HepG2 (cell line): Measurements from ENCODE around the gene ZNF653. TPM values are rescaled to one million over a fixed set of nuclear protein-coding genes. Genes with fewer than 3 reads are reported as not detected.

ENCODE experiments used
- BRCA1 ChIP-seq: sonication (generic); formaldehyde crosslinking; IDR thresholded peaks from 2 replicates; pipeline ENCODE4 v1.4.0; 2020; ENCODE audit warnings: missing genetic modification reagents
- CTCF ChIP-seq: sonication (generic); formaldehyde crosslinking; IDR thresholded peaks from 2 replicates; pipeline ENCODE4 v1.5.0; 2020; ENCODE audit warnings: mild to moderate bottlenecking, missing genetic modification reagents, moderate library complexity
- FLYWCH1 ChIP-seq: sonication (generic); formaldehyde crosslinking; IDR thresholded peaks from 2 replicates; pipeline ENCODE4 v1.8.1; 2023; ENCODE audit warnings: mild to moderate bottlenecking, missing genetic modification reagents
- JUNB ChIP-seq: sonication (generic); formaldehyde crosslinking; IDR thresholded peaks from 2 replicates; pipeline ENCODE4 v1.8.0; 2022; ENCODE audit warnings: missing genetic modification reagents, mild to moderate bottlenecking, borderline replicate concordance
- KDM5B ChIP-seq: sonication (generic); formaldehyde crosslinking; IDR thresholded peaks from 2 replicates; pipeline ENCODE4 v1.4.0; 2020; ENCODE audit warnings: missing genetic modification reagents, mild to moderate bottlenecking, borderline replicate concordance
- KMT2A ChIP-seq: sonication (generic); formaldehyde crosslinking; IDR thresholded peaks from 2 replicates; pipeline ENCODE4 v1.4.0; 2020; ENCODE audit warnings: missing genetic modification reagents
- PAWR ChIP-seq: sonication (generic); formaldehyde crosslinking; IDR thresholded peaks from 2 replicates; pipeline ENCODE4 v1.4.0; 2020; ENCODE audit warnings: missing genetic modification reagents, mild to moderate bottlenecking, borderline replicate concordance
- RBM22 ChIP-seq: fragments of 200-400 bp; formaldehyde crosslinking; optimal IDR thresholded peaks from 2 replicates; pipeline ENCODE3; 2017; ENCODE audit warnings: mild to moderate bottlenecking, low read length, moderate library complexity
- RNF2 ChIP-seq: fragments of 450-650 bp; conservative IDR thresholded peaks from 2 replicates; pipeline ENCODE4 v1.6.1; 2016; ENCODE audit warnings: low read depth
- SMYD3 ChIP-seq: sonication (generic); formaldehyde crosslinking; IDR thresholded peaks from 2 replicates; pipeline ENCODE4 v1.8.1; 2023; ENCODE audit warnings: mild to moderate bottlenecking, missing genetic modification reagents
- SP140L ChIP-seq: sonication (generic); formaldehyde crosslinking; IDR thresholded peaks from 2 replicates; pipeline ENCODE4 v1.4.0; 2020; ENCODE audit warnings: missing genetic modification reagents, borderline replicate concordance
- SSRP1 ChIP-seq: IDR thresholded peaks from 2 replicates; pipeline ENCODE4 v1.6.1; 2016; ENCODE audit warnings: control low read depth
- WIZ ChIP-seq: sonication (generic); formaldehyde crosslinking; IDR thresholded peaks from 2 replicates; pipeline ENCODE4 v1.5.1; 2020; ENCODE audit warnings: mild to moderate bottlenecking, missing genetic modification reagents
- ZBTB8A ChIP-seq: sonication (generic); formaldehyde crosslinking; IDR thresholded peaks from 2 replicates; pipeline ENCODE4 v1.4.0; 2020; ENCODE audit warnings: mild to moderate bottlenecking, low read depth, missing genetic modification reagents, borderline replicate concordance
- ZFP36L2 ChIP-seq: sonication (generic); formaldehyde crosslinking; IDR thresholded peaks from 2 replicates; pipeline ENCODE4 v1.4.0; 2020; ENCODE audit warnings: missing genetic modification reagents
- ZFP41 ChIP-seq: sonication (generic); formaldehyde crosslinking; IDR thresholded peaks from 2 replicates; pipeline ENCODE4 v1.4.0; 2020; ENCODE audit warnings: mild to moderate bottlenecking, missing genetic modification reagents, borderline replicate concordance
- ZMYM3 ChIP-seq: sonication (generic); formaldehyde crosslinking; IDR thresholded peaks from 2 replicates; pipeline ENCODE4 v1.5.1; 2020; ENCODE audit warnings: mild to moderate bottlenecking, missing genetic modification reagents
- ZNF160 ChIP-seq: sonication (generic); formaldehyde crosslinking; IDR thresholded peaks from 2 replicates; pipeline ENCODE4 v1.8.0; 2022; ENCODE audit warnings: mild to moderate bottlenecking, inconsistent platforms, missing genetic modification reagents
- ZNF224 ChIP-seq: sonication (generic); formaldehyde crosslinking; IDR thresholded peaks from 2 replicates; pipeline ENCODE4 v1.5.0; 2020; ENCODE audit warnings: mild to moderate bottlenecking, missing genetic modification reagents
- ZNF235 ChIP-seq: sonication (generic); formaldehyde crosslinking; IDR thresholded peaks from 2 replicates; pipeline ENCODE4 v1.8.1; 2023; ENCODE audit warnings: mild to moderate bottlenecking, missing genetic modification reagents, borderline replicate concordance
- ZNF253 ChIP-seq: sonication (generic); formaldehyde crosslinking; IDR thresholded peaks from 2 replicates; pipeline ENCODE4 v1.8.0; 2022; ENCODE audit warnings: mild to moderate bottlenecking, missing genetic modification reagents, borderline replicate concordance
- ZNF292 ChIP-seq: sonication (generic); formaldehyde crosslinking; IDR thresholded peaks from 2 replicates; pipeline ENCODE4 v1.8.1; 2022; ENCODE audit warnings: mild to moderate bottlenecking, low read depth, missing genetic modification reagents, borderline replicate concordance
- polyA plus RNA-seq, 8 experiments: library from polyadenylated mRNA; depleted of rRNA in 3 of 8; stranded (reverse) in 7 of 8; unstranded in 1 of 8; fragments of >200 nt; fragmentation: Illumina TruSeq in 4 of 8; extraction: Trizol in 4 of 8; gene quantifications; 2 replicates each; pipeline versions ENCODE4 v1.2.1 to v1.2.3, GENCODE V29; 2011 to 2016; ENCODE audit warnings: low read depth in 4 of 8, missing spikeins in 1 of 8, mixed read lengths in 1 of 8; ENCODE audit not compliant: insufficient read depth in 1 of 8
- total RNA-seq, 5 experiments: library from RNA; depleted of rRNA; stranded (reverse); fragments of >200 nt; fragmentation: Illumina TruSeq; extraction: Trizol; gene quantifications; 2 replicates each; pipeline ENCODE4 v1.2.3, GENCODE V29; 2016; ENCODE audit warnings: low read depth in 1 of 5
- TF ChIP-seq, protein P1 (sequence below): sonication (generic); formaldehyde crosslinking; IDR thresholded peaks from 2 replicates; pipeline ENCODE4 v1.4.0; 2020; ENCODE audit warnings: missing genetic modification reagents
- TF ChIP-seq, protein P2 (sequence below): sonication (generic); formaldehyde crosslinking; IDR thresholded peaks from 2 replicates; pipeline ENCODE4 v1.4.0; 2020; ENCODE audit warnings: mild to moderate bottlenecking, low read depth, missing genetic modification reagents
- TF ChIP-seq, protein P3 (sequence below): sonication (generic); formaldehyde crosslinking; IDR thresholded peaks from 2 replicates; pipeline ENCODE4 v1.5.0; 2020; ENCODE audit warnings: missing genetic modification reagents, mild to moderate bottlenecking, borderline replicate concordance

The ZNF653 gene
- total and polyA plus RNA-seq, 2 of the 13 experiments (the other 11 are each of a cell fraction or from before 2014, with no cell fraction given) = 4.7 to 7.1 TPM

DNA sequence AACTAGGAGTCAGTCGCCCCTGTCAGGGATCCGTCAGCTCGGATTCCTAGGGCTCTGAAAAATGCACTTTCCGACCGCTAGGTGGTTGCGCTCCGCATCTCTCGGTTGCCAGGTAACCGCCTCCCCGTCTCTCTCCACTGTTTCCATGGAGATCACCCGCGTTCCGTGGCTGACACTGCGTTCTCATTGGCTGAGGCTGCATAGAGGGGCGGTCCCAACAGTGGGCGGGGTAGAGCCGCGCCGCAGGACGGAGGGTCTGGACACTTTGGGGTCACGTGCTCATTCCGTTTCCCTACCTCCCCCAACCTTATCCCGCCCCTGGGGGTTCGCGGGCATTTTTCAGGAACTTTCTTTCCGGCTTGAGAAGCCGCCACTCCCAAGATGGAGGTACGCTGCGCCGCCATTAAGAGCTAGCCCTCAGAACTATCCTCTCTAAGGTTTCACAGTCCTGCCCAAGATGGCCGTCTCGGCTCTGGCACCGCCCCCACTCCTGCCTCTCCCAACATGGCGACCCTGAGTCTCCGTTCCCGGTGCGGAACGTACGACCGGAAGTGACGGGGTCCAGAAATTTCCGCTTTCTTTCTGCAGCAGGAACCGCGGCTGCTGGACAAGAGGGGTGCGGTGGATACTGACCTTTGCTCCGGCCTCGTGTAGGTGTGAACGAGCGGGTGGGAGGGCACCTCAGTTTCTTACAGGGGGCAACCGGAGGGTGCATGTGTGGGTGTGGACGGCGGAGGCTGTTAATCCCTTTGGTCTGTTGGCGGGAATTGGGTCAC is 70.4 kb downstream of the ZNF653 start, which contains the start of the genes ODAD3 and PRKCSH (continued):
- TF ChIP-seq, protein P1, sequence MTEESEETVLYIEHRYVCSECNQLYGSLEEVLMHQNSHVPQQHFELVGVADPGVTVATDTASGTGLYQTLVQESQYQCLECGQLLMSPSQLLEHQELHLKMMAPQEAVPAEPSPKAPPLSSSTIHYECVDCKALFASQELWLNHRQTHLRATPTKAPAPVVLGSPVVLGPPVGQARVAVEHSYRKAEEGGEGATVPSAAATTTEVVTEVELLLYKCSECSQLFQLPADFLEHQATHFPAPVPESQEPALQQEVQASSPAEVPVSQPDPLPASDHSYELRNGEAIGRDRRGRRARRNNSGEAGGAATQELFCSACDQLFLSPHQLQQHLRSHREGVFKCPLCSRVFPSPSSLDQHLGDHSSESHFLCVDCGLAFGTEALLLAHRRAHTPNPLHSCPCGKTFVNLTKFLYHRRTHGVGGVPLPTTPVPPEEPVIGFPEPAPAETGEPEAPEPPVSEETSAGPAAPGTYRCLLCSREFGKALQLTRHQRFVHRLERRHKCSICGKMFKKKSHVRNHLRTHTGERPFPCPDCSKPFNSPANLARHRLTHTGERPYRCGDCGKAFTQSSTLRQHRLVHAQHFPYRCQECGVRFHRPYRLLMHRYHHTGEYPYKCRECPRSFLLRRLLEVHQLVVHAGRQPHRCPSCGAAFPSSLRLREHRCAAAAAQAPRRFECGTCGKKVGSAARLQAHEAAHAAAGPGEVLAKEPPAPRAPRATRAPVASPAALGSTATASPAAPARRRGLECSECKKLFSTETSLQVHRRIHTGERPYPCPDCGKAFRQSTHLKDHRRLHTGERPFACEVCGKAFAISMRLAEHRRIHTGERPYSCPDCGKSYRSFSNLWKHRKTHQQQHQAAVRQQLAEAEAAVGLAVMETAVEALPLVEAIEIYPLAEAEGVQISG (CRISPR knock-in tag) = peak; percentile 93
- TF ChIP-seq, protein P2, sequence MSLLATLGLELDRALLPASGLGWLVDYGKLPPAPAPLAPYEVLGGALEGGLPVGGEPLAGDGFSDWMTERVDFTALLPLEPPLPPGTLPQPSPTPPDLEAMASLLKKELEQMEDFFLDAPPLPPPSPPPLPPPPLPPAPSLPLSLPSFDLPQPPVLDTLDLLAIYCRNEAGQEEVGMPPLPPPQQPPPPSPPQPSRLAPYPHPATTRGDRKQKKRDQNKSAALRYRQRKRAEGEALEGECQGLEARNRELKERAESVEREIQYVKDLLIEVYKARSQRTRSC (CRISPR knock-in tag) = no peak
- peak; percentile 51 for TF ChIP-seq KMT2A (CRISPR knock-in tag)
- no peak for TF ChIP-seq SMYD3 (CRISPR knock-in tag)
- TF ChIP-seq PAWR (CRISPR knock-in tag) = no peak
- TF ChIP-seq KDM5B (CRISPR knock-in tag) = no peak; the same call in 1 of the 2 replicates
- TF ChIP-seq ZNF160 (CRISPR knock-in tag) = peak; percentile 34; the same call in 1 of the 2 replicates
- TF ChIP-seq WIZ (CRISPR knock-in tag) = peak; percentile 78; the same call in 1 of the 2 replicates
- TF ChIP-seq JUNB (CRISPR knock-in tag) = no peak
- peak; percentile 81 for TF ChIP-seq BRCA1 (CRISPR knock-in tag)
- TF ChIP-seq ZNF224 = no peak
- TF ChIP-seq CTCF = peak; percentile 87
- TF ChIP-seq ZNF292 = no peak
- no peak for TF ChIP-seq FLYWCH1 (CRISPR knock-in tag)
- TF ChIP-seq RBM22 = peak; percentile 96
- TF ChIP-seq ZBTB8A (CRISPR knock-in tag) = no peak
- TF ChIP-seq, protein P3, sequence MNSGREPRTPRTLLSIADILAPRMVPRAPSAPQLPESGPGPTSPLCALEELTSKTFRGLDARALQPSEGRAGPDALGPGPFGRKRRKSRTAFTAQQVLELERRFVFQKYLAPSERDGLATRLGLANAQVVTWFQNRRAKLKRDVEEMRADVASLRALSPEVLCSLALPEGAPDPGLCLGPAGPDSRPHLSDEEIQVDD (CRISPR knock-in tag) = no peak
- no peak for TF ChIP-seq SP140L
- TF ChIP-seq ZMYM3 (CRISPR knock-in tag) = peak; percentile 33; the same call in 1 of the 2 replicates
- no peak for TF ChIP-seq SSRP1 (CRISPR knock-in tag)
- no peak for TF ChIP-seq RNF2
- TF ChIP-seq ZNF253 (CRISPR knock-in tag) = no peak
- no peak for TF ChIP-seq ZNF235
- TF ChIP-seq ZFP36L2 = no peak
- TF ChIP-seq ZFP41 (CRISPR knock-in tag) = no peak
